Glutamatergic neuron (in vitro differentiated cells): ENCODE measurements around the gene EMID1. TPM values are rescaled to one million over a fixed set of nuclear protein-coding genes. Genes with fewer than 3 reads are reported as not detected.

Experiments
- DNase-seq: peaks from one replicate; pipeline ENCODE4 v3.0.0; 2022
- H3K27ac Mint-ChIP-seq: one replicate; pipeline ENCODE4 v1.8.0; 2020; ENCODE audit warnings: mild to moderate bottlenecking, mixed read lengths, inconsistent platforms; ENCODE audit not compliant: unreplicated experiment
- H3K27me3 Mint-ChIP-seq: one replicate; pipeline ENCODE4 v1.8.0; 2020; ENCODE audit warnings: mild to moderate bottlenecking, moderate library complexity, mixed read lengths, inconsistent platforms; ENCODE audit not compliant: unreplicated experiment
- H3K36me3 Mint-ChIP-seq: one replicate; pipeline ENCODE4 v1.8.0; 2020; ENCODE audit warnings: mild to moderate bottlenecking, mixed read lengths, inconsistent platforms; ENCODE audit not compliant: unreplicated experiment
- H3K4me1 Mint-ChIP-seq: one replicate; pipeline ENCODE4 v1.8.0; 2020; ENCODE audit warnings: mild to moderate bottlenecking, low read depth, mixed read lengths, inconsistent platforms; ENCODE audit not compliant: unreplicated experiment
- H3K4me3 Mint-ChIP-seq: one replicate; pipeline ENCODE4 v1.8.0; 2020; ENCODE audit warnings: mild to moderate bottlenecking, mixed read lengths, inconsistent platforms; ENCODE audit not compliant: unreplicated experiment
- H3K9me3 Mint-ChIP-seq: one replicate; pipeline ENCODE4 v1.8.0; 2020; ENCODE audit warnings: mild to moderate bottlenecking, moderate library complexity, mixed read lengths, inconsistent platforms; ENCODE audit not compliant: unreplicated experiment
- total RNA-seq: library from RNA; stranded (reverse); fragmentation: NEBNext Ultra II Directional; extraction: Animal tissue kit (Norgen Biotek cat#: 25700); gene quantifications from one replicate; pipeline ENCODE4 v1.2.1, GENCODE V29; 2021; ENCODE audit not compliant: unreplicated experiment
- TF ChIP-seq, protein P1 (sequence below): fragments of 200-600 bp; sonication (generic); IDR thresholded peaks from one replicate; pipeline ENCODE4 v1.5.0; 2021; ENCODE audit not compliant: partially characterized antibody, unreplicated experiment

Gene EMID1
- total RNA-seq, 1 donor from 2014 or later = 0.76 TPM

DNA sequence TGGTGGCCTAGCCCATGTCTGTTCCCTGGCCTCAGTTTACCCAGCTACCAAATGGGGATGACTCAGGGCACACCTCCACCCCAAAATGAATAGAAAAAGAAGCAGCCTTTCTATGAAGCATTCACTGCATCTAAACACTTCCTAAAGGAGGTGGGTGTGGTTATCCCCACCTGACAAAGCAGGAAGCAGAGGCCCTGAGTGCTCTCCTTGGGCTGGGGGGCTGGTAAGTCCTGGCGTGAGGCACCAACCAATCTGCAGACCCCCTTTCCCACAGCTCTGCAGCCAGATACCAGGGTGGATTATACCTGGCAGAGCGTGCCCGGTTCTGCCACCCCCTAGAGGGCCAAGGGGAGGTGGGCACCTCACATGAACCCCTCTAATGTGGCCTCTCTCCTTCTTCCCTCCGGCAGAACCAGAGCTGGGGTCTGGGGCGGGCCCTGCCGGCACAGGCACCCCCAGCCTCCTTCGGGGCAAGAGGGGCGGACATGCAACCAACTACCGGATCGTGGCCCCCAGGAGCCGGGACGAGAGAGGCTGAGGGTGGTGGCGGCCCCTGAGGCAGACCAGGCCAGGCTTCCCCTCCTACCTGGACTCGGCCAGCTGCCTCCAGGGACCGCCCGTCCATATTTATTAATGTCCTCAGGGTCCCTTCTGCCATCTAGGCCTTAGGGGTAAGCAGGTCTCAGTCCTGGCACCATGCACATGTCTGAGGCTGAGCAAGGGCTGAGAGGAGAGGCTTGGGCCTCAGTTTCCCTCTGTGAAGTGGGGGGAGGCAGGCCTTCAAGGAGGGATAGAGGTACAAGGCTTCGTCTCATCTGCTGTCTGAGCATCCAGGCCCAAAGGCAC, 52.9 kb downstream of the EMID1 start:
- no peaks in the 10 kb centered on the region for H3K36me3 Mint-ChIP-seq
- H3K4me3 Mint-ChIP-seq = no peak overlapping the region
- H3K27ac Mint-ChIP-seq = no peak overlapping the region

GRCh38 chr22:29259253-29259899, 53.7 kb downstream of the EMID1 start:
- Mint-ChIP-seq H3K9me3 (no peaks in the 10 kb centered on the region), H3K27ac (no peak overlapping the region), H3K4me3 (no peak overlapping the region), H3K36me3 (no peaks in the 10 kb centered on the region), H3K27me3 (peaks cover 4% of the 10 kb centered on the region), H3K4me1 (no peaks in the 10 kb centered on the region)
- TF ChIP-seq, protein P1, sequence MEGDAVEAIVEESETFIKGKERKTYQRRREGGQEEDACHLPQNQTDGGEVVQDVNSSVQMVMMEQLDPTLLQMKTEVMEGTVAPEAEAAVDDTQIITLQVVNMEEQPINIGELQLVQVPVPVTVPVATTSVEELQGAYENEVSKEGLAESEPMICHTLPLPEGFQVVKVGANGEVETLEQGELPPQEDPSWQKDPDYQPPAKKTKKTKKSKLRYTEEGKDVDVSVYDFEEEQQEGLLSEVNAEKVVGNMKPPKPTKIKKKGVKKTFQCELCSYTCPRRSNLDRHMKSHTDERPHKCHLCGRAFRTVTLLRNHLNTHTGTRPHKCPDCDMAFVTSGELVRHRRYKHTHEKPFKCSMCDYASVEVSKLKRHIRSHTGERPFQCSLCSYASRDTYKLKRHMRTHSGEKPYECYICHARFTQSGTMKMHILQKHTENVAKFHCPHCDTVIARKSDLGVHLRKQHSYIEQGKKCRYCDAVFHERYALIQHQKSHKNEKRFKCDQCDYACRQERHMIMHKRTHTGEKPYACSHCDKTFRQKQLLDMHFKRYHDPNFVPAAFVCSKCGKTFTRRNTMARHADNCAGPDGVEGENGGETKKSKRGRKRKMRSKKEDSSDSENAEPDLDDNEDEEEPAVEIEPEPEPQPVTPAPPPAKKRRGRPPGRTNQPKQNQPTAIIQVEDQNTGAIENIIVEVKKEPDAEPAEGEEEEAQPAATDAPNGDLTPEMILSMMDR = no peak
- DNase-seq = peak; percentile 40

More for the DNA sequence above, 52.9 kb downstream of the EMID1 start:
- H3K27me3 Mint-ChIP-seq = peaks cover 4% of the 10 kb centered on the region
- H3K4me1 Mint-ChIP-seq = no peaks in the 10 kb centered on the region
- TF ChIP-seq, protein P1 = no peak
- H3K9me3 Mint-ChIP-seq = no peaks in the 10 kb centered on the region
- no peak for DNase-seq

DNA sequence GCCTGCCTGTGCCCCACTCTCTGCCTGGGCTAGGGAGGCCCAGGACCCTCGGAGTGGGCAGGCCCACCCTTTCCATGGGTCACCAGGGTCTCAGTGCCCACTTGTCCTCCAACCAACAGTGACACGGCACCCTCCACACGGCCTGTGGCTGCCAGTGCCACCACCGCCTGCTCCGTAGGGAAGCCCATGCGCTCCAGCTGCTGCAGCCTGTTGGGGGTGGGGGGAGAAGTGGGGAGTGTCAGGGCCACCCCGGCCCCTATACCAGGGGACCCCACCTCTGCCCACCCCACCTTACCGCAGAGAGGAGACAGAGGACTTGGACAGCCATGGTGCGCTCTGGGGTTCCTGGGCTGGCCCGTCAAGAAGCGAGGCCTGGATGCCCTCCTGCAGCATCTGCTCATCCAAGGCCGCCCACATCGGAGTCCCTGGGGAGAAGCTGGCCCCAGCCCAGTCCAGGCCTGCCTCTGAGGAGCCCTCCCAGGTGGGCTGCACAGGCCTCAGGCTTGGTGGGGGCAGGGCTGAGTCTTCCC, 54.4 kb downstream of the EMID1 start:
- no peaks in the 10 kb centered on the region for H3K4me1 Mint-ChIP-seq
- H3K4me3 Mint-ChIP-seq = no peak overlapping the region
- peak; percentile 29 for DNase-seq
- TF ChIP-seq, protein P1 = no peak
- no peak overlapping the region for H3K27ac Mint-ChIP-seq
- no peaks in the 10 kb centered on the region for H3K36me3 Mint-ChIP-seq
- peaks cover 4% of the 10 kb centered on the region for H3K27me3 Mint-ChIP-seq
- no peaks in the 10 kb centered on the region for H3K9me3 Mint-ChIP-seq

DNA sequence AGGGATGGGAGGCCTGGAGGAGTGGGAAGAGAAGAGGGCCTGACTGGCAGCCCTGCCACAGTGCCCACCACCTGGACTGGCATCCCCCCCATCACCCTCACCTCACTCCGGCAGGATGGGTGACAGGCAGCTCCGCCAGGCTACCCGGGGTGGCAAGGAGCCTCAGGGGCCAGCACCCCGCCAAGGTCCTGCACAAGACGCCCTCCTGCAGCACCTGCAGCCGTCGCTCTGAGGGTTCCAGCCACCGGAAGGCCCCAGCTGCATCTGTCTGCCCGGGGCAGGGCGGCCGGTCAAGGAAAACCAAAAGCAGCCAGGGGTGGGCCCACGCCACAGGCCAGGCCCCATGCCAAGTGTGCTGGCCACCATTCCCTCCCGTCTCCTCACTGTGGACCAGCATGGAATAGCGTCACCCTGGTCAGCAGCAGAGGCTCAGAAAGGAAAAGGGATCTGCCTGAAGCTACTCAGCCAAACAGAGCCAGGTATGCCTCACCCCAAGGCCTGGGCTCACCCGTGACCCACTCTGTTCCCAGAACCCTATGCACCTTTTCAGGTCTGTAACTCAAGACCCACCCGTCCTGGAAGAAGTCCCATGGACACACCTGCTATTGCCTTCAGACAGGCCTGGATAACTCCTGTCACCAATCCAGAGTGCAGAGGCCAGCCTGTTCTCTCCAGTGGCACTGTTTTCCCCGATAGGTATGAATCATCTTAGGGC, 55.1 kb downstream of the EMID1 start:
- H3K27ac Mint-ChIP-seq = no peak overlapping the region
- H3K4me1 Mint-ChIP-seq = no peaks in the 10 kb centered on the region
- H3K36me3 Mint-ChIP-seq = no peaks in the 10 kb centered on the region
- H3K4me3 Mint-ChIP-seq = no peak overlapping the region
- no peak for DNase-seq
- no peaks in the 10 kb centered on the region for H3K9me3 Mint-ChIP-seq
- TF ChIP-seq, protein P1 = no peak
- H3K27me3 Mint-ChIP-seq = no peaks in the 10 kb centered on the region
